Measurements from ENCODE around the gene MFSD1.
"Not testable (repeated sequence)": the region's sequence is repeated elsewhere in the genome, so short reads cannot be mapped to it uniquely, and the experiment has no call there.

Gene MFSD1

DNA sequence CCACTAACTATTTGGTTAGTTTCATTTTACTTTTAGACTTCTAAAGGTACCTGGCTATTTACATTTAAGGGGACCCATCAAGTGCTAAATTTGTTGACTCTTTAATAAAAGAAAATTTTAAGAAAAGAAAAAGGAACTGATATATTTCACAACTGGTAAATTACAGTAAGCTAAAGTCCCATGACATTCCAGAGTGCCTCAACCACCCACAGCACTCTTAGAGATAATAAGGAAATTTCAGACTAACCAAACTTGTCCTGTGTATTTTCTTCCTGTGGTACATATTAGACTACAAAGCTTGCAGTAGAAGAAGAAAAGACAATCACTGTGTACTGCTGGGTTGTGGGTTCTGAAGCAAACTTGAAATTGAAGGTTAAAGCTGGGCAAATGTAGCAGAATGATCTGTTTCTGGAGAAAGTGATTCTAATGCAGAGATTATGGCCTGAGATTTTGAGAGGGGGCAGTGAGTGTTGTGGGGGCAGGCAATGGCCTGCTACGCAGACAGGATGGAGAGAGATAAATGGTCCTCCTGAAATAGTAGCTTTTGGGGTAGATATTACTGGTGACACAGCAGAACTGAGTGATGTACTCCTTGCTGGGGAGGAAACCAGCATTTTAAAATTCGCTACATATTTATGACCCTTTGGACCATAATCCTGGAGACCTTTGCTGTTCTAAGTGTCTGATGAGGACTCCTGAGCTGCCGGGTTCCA, 24.5 kb upstream of the MFSD1 start:
- DNase-seq, result peak; percentile 56 to 71 (median 66)

DNA sequence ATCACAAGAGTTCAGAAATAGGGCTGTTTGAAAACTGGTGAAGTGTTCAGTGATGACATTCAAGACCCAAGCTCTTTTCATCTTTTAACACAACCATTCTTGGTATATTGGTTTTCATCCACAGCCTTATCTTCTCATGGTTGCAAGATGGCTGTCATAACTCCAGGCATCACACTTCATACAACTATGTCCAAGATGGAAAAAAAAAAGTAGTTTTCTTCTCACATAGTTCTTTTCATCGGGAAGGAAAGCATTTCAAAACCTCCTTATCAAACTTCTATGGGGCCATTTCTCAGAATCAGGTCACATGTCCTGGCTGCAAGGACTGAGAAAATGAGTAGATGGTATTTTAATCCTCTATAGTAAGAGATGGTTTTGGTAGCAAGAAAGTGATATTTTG, 21.1 kb upstream of the MFSD1 start:
- no peak for DNase-seq

DNA sequence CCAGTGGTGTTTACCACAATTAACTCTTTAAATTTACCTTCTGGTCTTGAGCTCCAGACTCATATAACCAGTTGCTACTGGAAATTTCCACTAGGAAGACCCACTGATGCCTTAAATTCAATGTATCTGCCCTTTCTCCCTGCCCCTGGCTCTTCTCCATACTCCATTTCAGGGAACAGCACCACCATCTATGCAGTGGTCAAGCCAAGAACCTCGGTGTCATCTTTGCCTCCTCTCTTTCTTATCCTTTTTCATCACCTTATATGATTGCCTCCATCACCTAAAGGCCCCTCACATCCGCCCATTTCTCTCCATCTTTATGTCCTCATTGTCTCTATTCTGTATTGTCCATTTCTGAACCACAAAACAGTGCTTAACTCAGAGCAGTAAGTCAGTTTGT, 20.7 kb upstream of the MFSD1 start:
- DNase-seq, result no peak

DNA sequence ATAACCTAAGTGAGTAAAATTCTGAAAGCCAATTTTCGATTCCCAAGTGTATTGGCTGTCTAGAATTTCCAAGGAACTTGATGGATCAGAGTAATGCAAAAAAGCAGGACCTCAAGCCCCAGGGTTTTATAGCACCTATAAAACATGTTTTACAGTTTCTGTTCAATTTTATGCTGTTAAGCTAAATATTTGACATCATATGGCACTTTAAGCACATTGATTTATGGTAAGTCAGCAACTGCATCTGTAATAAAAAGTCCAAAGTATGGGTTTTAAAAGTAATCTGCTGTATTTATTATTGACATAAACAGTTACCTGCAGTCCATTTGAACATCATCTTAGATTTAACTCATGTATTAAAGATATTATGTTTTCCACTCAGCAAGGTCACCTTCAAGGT, 20.0 kb upstream of the MFSD1 start:
- DNase-seq, result no peak

DNA sequence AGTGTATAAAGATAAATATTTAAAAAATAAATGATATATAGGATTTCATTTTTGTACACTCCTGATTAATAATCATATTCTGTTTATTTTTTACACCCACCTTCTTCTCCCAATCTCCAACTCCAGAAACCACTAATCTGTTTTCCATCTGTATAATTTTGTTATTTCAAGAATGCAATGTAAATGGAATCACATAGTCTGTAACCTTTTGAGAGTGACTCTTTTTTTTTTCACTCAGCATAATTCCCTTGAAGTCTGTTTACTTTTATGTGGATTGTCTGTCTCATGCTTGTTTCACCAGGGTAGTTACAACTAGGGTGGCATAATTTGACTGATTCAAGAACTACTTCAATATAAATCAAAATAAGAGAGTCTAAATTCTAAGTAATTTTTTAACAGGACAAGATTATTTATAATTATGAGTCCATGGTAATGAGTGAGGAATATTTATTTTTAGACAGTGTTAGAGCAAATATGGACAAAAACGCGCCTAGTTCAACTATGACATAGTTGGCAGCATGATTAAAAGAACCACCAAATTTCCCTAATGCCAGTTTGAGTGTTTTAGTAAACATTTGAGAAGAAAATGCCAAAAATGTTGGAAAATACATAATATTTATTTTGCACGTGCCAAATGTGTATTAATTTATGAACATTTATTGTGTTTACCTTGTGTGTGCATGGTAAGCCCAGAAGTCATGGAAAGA, 19.4 kb upstream of the MFSD1 start:
- DNase-seq, result no peak

DNA sequence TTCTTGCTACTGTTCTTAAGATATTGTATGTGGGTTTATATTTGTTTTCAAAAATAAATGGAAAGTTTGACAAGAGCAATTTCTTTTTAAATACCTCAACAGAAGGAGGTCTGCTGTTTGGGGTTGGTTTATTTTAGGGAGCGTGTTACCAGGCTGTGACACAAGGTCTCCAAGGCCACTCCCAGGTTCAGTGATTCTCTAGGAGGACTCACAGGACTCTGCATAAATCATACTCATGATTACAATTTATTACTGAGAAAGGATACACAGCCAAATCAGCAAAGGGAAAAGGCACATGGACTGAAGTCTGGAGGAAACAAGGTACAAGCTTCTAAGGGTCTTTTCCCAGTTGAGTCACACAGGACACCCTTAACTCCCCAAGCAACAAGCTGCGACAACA, 18.8 kb upstream of the MFSD1 start:
- DNase-seq, result no peak

DNA sequence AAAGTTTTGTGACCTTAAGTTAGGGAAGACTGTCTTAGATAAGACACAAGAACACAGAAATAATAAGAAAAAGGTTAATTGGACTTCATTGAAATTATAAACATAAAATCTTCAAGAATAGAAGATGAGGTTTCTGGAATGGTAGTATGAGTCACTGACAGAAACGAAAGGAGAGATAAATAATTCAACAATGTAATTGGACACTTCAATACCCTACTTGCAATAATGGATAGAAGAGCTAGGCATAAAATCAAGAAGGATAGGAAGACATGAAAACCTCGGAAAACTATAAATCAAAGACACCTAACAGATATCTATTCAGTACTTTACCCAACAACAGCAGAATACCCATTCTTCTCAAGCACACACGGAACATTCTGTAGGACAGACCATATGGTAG, 15.9 kb upstream of the MFSD1 start:
- DNase-seq, result no peak

DNA sequence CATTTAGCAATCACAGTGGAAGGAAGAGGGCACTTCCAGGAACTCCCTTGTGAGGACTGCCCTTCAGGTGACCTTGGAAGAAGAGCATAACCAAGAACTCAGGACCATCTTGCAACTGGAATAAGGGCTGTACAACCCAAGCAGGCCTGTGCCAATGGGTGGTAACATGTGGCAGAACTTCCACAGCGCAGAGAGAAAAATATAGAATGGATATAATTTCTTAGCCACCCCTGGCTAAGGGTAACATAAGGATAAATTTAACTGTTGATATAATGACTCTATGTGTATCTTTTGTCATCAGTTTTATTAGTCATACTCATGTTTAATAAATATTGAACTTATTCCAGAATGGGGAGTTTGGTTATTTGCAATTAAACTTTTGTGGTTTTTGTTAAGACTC, 13.4 kb upstream of the MFSD1 start:
- DNase-seq, result no peak

DNA sequence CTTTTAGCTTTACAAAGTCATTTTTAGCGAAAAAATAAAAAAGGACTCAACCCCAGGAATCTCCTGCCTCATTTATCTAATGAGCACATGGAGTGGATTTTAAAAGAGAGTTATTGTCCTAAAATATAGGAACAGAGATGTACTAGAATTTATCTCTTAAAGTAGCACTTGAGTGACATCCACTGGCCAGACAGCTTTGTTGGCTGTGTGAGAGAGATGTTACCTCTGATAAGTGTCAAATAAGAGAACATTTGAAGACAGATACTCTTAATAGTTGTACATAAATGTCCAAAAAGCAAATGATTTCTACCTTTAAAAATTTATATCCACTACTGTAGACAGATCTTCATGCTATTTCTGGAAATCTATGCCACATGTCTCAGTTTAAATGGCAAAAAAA, 12.3 kb upstream of the MFSD1 start:
- peak; percentile 68 to 78 (median 74) for DNase-seq

DNA sequence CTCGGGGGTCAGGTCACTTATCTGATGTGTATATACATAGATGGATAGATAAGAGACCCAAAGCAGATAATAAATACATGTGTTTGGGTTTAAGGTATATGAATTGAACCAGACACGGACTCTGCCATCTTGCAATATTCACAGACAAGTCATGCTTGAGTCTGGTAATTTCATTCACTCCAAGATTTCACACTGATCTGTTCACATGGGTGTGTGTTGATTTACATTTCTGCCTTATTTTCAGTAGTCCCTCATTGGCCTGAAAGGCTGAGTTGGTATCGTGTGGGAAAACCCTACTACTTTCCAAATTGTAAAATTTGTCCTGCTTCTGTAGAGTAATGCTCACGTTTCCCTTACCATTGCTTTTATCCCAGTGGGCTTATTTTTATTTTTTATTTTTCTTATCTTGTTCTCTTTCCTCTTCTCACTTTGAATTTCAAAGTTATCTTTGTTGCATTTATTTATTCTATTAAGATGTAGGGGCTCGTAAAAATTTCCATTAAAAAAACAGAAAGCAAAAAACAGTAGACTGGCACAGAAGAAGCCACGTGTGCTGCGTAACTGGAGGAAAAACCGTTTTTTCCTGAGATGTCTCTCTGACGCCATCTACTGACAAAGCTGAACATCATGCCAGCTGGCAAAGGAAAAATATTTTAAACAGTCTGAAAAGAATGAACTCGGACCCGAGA, 10.8 kb upstream of the MFSD1 start:
- peak; percentile 75 to 87 (median 87) for DNase-seq

DNA sequence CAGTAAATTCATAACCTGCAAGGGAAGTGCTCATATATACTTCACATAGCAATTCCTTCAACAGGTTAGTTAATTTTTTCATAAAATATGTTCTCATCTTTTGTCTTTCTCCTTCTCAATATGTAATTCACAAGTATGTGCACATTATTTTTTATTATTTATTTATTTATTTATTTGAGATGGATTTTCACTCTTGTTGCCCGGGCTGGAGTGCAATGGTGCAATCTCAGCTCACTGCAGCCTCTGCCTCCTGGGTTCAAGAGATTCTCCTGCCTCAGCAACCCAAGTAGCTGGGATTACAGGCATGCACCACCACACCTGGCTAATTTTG, 10.3 kb upstream of the MFSD1 start:
- not testable (repeated sequence) for DNase-seq

DNA sequence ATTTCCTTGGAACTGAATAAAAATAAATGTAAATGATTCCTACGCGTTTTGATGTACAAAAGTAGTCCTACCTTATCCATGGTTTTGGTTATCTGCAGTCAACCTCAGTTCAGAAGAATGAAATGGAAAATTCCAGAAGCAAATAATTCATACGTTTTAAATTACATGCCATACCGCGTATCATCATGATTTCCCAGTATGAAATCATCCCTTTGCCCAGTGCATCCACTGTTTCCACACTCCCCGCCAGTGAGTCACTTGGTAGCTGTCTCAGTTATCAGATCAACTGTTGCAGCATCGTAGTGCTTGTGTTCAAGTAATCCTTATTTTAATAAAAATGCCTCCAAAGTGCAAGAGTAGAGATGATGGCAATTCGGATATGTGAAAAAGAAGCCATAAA, 9.1 kb upstream of the MFSD1 start:
- DNase-seq, result peak in 1 of 3 donors; percentile 43

DNA sequence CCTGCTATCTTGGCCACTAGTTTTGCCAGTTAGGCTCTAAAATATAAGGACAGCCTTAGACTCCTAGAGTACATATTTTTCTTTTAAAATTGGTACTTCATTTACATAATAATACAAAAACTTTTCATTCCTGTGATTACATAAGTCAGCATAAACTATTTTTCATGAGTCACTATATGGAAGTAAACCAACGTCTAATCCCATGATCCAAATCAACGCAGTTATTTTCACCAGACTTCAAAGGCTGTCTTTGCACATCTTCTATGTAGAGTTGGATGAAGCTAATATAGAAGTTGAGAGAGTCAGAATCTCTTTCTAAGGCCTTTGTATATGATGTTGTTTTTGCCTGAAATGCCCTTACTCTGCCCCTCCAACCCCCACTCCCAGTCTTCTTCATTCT, 7.6 kb upstream of the MFSD1 start:
- no peak for DNase-seq

DNA sequence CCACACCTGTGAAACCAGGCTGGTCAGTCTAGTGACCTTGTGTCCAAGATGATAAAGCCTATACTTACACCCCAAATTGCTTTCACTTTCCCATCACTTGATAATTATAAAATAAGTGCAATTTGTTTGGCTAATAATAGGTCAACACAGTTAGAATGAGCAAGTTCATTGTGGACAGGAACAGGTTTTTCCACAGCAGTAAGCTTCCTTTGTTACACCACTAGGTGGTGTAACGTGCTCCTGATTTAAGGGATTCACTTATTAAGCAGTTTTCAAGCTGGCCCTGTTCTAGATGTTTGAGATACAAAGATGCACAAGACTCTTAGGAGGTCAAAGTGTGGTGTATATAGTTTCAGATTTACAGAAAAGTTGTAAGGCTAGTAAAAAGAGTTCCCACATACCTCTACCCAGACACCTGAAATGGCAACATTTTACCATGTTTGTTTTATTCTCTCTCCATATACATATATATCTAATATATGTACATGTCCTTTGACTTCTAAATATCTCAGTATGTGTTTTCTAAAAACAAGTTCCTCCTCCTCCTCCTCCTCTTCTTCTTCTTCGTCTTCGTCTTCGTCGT, 6.8 kb upstream of the MFSD1 start:
- DNase-seq, result peak; percentile 50 to 71 (median 58)

DNA sequence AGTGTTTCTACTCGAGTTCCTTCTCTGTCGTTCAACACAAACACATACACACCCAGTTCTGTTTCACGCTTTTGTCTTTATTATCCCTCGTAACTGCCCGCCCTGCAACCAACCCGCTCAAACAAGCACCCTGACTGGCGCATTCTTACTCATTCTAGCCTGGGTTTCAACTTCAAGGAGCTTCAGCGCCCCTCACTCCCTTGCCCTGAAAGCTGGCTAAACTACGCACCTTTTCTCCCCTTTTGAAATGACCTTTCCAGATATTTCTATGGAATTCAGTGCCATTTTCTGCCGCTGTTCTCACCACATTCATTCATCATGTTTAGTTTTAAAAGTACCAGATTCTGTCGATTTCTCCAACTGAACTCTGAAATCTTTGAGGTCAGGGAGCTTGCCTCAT, 653 bp upstream of the MFSD1 start:
- no peak for DNase-seq

DNA sequence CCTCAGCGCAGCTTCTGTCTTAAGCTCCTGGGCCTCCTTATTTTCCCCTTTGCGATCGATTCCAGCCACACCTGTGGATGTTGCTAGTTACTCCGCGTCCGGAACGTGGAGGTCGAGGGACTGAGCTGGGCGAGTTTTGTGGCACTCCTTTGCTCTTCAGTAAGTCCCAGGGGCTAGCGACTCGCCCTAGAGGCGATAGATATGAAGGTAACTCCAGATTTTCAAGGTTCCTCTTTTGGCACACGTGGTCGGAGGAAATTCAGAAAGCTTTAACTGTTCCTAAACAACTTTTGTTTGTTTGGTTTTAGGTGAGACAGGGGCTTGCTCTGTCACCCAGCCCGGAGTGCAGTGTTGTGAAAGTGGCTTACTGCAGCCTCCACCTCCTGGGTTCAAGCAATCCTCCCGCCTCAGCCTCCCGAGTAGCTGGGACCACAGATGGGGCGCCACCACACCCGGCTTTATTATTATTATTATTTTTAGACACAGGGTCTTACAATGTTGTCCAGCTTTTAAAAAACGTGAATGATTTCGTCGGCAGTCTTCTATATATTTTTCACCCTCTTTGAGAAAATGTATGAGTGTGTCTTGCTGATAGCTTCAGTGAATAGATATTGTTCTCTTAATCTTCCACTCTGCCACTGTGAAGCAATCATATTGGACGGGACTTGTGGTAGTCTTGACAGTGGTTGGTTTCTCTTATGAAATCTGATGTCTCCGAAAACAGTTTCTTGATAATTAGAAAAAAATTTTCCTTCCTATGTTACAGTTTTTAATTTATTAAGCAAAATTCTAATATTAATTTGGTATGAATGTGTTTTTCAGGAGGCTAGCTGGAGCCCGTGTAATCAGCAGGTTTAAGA, 785 bp downstream of the MFSD1 start:
- peak; percentile 65 to 68 (median 67) for DNase-seq

DNA sequence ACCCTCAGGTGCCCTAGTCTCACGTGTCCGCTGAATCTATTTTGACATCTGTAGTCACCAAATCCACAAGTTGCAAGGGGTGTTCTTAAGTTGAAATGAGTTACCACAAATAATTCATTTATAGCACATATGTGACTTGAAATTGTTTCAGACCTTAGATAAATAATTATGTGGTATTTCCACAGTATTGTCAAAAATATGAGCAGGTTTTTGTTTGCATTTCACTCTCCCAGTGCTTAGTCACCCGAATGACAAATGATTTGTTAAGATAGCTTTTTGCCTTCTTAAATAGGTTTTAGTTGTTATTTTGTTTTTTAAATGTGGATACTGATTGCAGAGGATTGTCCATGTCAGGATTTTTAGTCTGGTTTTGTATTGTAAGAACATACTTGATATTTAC, 2.6 kb downstream of the MFSD1 start:
- DNase-seq, result peak in 2 of 3 donors; percentile 34 to 41

DNA sequence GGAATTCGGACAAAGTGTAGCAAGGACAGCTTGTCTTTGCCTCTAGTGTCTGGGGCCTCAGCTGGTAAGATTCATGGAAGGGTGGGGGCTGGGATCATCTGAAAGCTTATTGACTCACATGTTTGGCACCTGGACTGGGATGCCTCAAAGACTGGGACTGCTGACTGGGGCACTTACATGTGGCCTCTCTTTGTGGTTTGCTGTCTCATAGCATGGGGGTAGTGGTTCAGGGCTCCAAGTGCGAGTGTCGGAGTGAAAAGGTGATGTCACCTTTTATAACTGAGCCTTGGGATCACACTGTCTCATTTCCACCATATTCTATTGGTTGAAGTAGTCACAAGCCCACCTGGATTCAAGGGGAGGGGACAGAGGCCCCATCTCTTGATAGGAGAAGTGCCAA, 6.8 kb downstream of the MFSD1 start:
- DNase-seq, result peak; percentile 17 to 41 (median 34)

DNA sequence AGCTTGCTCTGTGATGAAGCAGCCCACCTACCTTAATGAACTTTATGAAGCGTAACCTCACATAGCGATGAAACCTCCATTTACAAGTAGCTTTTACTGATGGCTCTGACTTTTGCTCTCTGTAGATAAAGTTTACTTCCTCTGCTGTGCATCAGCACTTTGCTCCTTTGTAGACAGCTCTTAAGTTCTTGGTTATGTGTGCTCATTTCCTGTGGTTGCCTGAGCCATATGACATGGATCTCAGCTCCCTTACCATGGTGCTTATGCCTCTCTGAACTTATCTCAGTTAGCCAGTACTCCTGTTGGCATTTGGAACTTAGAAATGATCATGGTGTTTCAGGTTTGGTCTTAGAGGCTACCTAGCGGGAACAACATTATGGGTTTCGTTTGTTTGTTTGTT, 7.8 kb downstream of the MFSD1 start:
- peak; percentile 57 to 75 (median 70) for DNase-seq

DNA sequence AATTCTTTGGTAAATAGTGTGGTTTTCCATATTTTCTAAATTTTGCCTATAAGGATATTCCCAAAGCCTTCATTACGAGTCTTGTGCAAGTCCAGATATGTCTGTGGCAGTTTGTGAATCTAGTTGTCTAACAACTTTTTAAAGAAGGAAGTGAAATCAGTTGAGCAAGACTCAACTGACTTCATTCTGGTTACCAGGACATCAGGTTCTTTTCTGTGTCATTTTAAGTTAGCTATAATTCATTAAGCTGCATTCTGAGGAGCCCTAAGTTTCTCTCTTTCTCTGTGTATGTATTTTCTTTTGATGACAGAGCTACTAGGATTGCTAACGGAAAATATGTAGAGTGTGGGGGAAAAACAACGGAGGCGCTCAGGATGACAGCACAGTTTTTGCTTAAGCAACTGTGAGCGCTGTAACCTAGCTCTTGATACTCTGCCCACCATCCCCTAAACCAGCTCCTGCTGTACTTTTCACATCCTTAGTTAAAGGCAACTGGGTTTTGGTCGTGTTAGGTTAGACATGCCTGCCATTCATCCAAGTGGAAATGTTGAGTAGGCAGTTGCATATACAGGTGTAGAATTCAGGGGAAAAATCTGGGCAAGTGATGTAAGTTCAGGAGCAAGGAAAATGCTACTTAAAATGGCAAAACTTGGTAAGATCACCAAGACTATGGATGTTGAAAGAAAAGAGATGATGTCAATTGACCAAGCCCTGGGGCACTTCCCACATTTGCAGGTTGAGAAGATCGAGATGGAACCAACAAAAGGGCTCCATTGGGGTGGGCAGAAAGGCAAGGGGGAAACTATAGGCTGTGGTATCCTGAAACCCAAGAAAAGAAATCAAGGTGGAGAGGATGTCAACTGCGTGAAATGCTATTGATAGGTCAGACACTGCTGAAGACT, 9.2 kb downstream of the MFSD1 start:
- peak; percentile 64 to 90 (median 86) for DNase-seq

DNA sequence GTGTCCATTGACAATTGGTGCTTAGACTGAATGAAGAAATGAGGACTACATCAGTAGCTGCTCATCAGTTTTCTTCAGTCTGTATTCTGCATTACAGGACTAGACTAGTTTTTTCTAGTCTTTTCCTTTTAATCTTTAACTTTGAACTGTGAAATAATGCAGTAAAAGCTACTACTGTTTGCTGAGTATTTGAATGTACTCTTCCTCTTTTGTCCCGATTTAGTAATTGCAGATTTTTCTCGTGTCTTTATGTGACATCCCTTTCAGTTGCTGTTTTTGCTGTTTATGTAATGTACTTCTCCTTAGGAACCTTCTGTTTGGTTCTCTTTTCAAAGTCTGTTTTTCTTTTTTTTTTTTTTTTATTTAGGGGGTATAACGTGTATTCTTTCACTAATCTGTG, 17.4 kb downstream of the MFSD1 start:
- DNase-seq, result peak; percentile 50 to 83 (median 80)

DNA sequence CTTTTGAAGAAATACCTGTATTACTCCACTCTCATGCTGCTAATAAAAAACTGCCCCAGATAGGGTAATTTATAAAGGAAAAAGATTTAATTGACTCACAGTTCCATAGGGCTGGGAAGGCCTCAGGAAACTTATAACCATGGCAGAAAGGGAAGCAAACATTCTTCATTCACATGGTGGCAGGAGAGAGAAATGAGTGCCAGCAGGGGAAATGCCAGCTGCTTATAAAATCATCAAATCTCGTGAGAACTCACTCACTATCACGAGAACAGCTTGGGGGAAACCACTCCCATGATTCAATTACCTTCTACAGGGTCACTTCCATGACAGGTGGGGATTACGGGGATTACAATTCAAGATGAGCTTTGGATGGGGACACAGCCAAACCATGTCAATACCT, 18.7 kb downstream of the MFSD1 start:
- peak; percentile 63 to 66 (median 63) for DNase-seq
